HG02885 (cell line): Measurements from ENCODE around the gene INSC.

Source experiments
- ATAC-seq: cut with Tn5 transposase; IDR thresholded peaks from one replicate; pipeline ENCODE4 v1.9.1; 2021; ENCODE audit warnings: mild to moderate bottlenecking; ENCODE audit not compliant: unreplicated experiment, poor library complexity

Gene INSC

DNA sequence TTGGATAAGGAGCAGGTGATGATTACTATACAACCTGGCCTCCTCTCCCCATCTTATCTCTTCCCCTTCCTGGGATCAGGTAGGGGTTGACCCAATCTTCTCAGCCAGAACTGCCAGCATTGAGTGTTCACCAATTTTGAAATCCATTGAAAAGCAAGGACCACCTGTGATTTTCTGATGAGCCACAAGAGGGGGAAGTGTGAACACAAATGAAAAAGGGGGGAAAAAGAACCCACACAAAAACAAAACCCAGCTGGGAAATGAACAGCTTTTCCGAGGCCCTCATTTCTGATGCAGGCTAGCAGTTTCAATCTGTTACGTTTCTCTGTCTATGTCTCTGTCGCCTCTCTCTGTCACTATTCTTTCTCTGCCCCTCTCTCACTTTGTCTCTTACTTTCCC lies 161.9 kb downstream of the INSC start:
- no peak for ATAC-seq

DNA sequence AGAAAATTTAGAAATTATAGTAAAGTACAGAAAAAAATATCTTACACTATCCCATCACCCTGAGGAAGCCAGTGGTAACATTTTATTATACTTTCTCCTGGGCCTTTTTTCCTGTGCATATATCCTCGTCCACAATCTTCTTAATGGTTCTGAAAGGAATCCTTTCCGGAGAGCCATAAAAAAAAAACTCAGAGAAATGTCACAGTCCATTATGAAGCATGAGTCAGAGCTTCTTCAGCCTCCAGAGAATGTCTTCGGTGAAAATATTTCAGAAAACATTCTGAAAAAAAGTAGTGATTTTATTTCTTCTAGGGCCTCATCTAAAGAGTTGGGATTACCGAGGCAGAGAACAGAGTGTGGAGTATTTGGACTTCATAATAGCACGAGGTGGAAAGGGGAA lies 163.4 kb downstream of the INSC start:
- ATAC-seq: no peak

DNA sequence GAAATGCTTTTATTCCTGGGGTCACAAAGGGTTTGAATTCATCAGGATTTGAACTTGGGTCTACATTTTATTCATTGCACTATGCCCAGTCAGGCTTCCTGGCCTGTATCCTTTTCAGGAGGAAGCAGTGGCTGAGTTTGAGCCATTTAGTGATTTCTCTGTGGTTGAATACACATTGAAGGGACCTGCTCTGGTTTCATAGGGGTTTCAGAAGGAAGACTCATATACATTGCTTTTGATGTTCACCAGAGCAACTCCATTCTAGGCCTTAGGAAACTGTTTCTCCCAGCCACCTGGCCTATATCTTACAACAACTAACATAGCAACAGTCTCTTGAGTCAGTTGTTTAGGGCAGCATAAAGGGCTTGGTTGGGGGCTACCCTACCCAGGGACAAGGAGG lies 165.7 kb downstream of the INSC start:
- ATAC-seq: peak; percentile 68

GRCh38 chr11:15282754-15283153 lies 168.0 kb downstream of the INSC start:
- no peak for ATAC-seq

GRCh38 chr11:15286465-15286864 lies 171.7 kb downstream of the INSC start:
- ATAC-seq: no peak

GRCh38 chr11:15288863-15289262 lies 174.1 kb downstream of the INSC start:
- ATAC-seq: no peak

DNA sequence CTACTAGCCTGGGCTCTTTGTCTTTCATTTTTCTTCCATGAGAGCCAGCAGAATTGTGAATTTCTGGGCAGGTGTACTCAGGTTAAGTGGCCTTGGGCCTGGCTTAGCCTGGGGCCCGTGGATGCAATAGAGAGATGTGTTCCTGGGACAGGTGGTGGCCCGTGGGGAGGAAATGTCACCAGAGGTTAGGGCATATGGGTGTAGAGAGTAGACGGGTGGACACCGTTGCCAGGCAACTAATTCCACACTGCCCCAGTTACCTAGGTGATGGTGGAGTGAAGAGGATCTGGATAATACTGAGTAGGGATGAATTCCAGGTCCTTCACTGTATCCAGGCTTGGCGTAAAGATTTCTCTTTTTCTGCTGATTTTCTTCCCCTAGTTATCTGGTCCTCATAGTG lies 175.0 kb downstream of the INSC start:
- ATAC-seq: no peak

- no peak for ATAC-seq
Measured at GRCh38 chr11:15291885-15292284, 177.2 kb downstream of the INSC start.

- ATAC-seq: no peak
Measured at GRCh38 chr11:15293975-15294620, 179.4 kb downstream of the INSC start.

DNA sequence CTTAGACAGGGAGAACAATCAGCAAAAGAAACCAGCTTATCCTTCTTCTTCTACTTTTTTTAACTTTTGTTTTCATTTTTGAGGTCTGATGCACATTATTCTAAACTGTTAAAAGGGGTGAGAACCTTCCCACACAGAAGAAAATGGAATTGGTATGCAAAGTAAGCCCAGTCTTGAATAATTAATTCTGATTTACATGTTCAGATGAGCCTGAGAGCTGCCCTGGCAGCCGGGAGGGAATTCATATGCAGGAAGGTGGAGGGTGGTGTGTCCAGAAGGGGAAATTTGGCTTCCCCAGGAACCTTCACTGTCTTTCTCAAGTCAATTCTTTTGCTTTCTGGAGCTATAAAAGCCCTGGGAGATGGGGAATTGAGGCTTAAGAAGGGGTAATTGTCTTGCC lies 181.0 kb downstream of the INSC start:
- ATAC-seq: no peak
